T-helper 2 cell treated with Interferon-gamma antibody and Interleukin-4, amounts not matched to agents 5 μg/mL and 100 μg/mL, for 36 hours (primary cell): ENCODE data around the gene SMPDL3B.
A peak's percentile ranks its signal among the peaks of the same experiment; 100 is the strongest.
"Not testable (repeated sequence)": the region's sequence is repeated elsewhere in the genome, so short reads cannot be mapped to it uniquely, and the experiment has no call there.

Experiments used
- DNase-seq: peaks from one replicate; pipeline ENCODE4 v3.0.0; 2021; ENCODE audit warnings: low spot score
- H3K27ac Mint-ChIP-seq: one replicate; pipeline ENCODE4 v1.8.0; 2021; ENCODE audit warnings: mild to moderate bottlenecking, mixed read lengths
- H3K27me3 Mint-ChIP-seq: one replicate; pipeline ENCODE4 v1.8.0; 2021; ENCODE audit warnings: low read depth, mixed read lengths
- H3K36me3 Mint-ChIP-seq: one replicate; pipeline ENCODE4 v1.8.0; 2021; ENCODE audit warnings: low read depth, mixed read lengths
- H3K4me1 Mint-ChIP-seq: one replicate; pipeline ENCODE4 v1.8.0; 2021; ENCODE audit warnings: low read depth, mixed read lengths
- H3K4me3 Mint-ChIP-seq: one replicate; pipeline ENCODE4 v1.8.0; 2022; ENCODE audit warnings: mild to moderate bottlenecking, moderate library complexity, mixed read lengths
- H3K9me3 Mint-ChIP-seq: one replicate; pipeline ENCODE4 v1.8.0; 2021; ENCODE audit warnings: mixed read lengths

Gene SMPDL3B

GRCh38 chr1:27970401-27970800 lies 35.6 kb downstream of the SMPDL3B start:
- Mint-ChIP-seq H3K4me3 (no peak overlapping the region), H3K36me3 (peaks cover 28% of the 10 kb centered on the region), H3K27me3 (no peaks in the 10 kb centered on the region), H3K27ac (no peak overlapping the region), H3K9me3 (no peaks in the 10 kb centered on the region), H3K4me1 (peaks cover 22% of the 10 kb centered on the region)
- DNase-seq: no peak

DNA sequence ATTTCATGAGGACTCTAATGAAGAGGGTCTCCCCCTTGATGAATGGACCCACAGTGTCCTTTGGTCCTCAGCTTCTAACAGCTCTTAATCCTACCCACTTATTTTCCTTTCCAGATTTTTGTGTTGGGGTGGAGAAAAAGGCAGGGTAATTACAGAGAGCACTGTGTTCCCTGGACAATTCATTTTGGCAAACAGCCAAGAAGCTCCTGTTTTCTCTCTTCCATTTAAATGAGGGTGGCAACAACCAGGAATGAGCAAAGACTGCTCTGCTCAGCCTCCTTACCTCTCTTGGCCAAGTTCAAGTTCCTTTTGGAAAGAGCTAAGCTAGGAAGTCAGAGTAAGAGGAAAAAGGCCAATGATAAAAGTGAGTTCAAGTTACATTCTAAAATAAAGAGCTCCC lies 36.9 kb downstream of the SMPDL3B start:
- Mint-ChIP-seq H3K4me3 (no peak overlapping the region), H3K9me3 (no peaks in the 10 kb centered on the region), H3K27me3 (no peaks in the 10 kb centered on the region), H3K4me1 (peaks cover 22% of the 10 kb centered on the region), H3K36me3 (peaks cover 27% of the 10 kb centered on the region), H3K27ac (no peak overlapping the region)
- DNase-seq: no peak

GRCh38 chr1:27972141-27972540 lies 37.3 kb downstream of the SMPDL3B start:
- Mint-ChIP-seq H3K4me3 (no peak overlapping the region), H3K9me3 (no peaks in the 10 kb centered on the region), H3K36me3 (peaks cover 25% of the 10 kb centered on the region), H3K27ac (no peak overlapping the region), H3K4me1 (peaks cover 22% of the 10 kb centered on the region), H3K27me3 (no peaks in the 10 kb centered on the region)
- DNase-seq: no peak

DNA sequence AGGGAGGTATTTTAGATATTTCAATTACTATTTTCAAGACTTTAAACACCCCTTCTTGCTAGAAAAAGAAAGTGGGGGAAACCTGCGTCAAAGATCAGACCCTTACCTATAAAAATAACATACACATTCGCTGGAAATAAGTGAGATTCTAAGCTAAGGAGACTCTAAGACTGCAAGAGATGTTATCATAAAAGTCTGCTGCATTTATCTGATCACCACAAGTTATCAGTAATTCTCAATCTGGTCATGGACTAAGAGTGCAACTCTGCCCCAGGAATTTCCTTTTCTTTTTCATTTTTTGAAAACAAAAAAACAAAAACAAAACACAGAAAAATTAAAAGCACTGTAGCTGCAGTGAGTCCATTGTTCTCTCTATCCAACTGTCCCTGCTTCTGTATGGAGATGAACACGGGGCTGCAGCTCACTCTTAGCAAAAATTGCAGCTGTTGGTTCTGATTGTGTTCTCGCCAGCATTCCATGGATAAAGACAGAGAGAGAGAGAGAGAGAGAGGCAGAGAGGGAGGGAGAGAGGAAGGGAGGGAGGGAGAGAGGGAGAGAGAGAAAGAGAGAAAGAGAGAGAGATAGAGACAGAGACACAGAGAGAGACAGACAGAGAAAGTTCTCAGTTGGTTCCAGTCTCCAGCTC lies 39.1 kb downstream of the SMPDL3B start:
- peaks cover 19% of the 10 kb centered on the region for H3K4me1 Mint-ChIP-seq
- no peak for DNase-seq
- no peaks in the 10 kb centered on the region for H3K27me3 Mint-ChIP-seq
- H3K9me3 Mint-ChIP-seq: no peaks in the 10 kb centered on the region
- H3K4me3 Mint-ChIP-seq: no peak overlapping the region
- no peak overlapping the region for H3K27ac Mint-ChIP-seq
- peaks cover 17% of the 10 kb centered on the region for H3K36me3 Mint-ChIP-seq

DNA sequence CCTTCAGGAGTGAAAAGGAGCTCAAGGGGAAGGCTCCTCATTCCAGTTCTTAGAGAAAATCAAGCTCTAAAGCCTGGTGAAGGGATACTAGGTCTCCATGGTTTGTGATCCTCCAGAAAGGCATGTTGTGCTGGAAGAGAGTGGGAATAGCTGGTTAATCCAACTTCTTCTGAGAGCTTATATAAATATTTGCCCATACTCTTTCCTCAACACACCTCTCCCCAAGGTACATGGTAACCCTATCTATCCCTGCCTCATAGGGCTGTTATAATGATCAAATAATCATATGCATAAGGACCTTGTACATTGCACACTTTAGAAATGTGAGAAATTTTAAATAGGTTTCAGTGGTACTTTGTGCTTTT lies 39.6 kb downstream of the SMPDL3B start:
- no peaks in the 10 kb centered on the region for H3K9me3 Mint-ChIP-seq
- no peak overlapping the region for H3K4me3 Mint-ChIP-seq
- no peak for DNase-seq
- no peaks in the 10 kb centered on the region for H3K27me3 Mint-ChIP-seq
- no peak overlapping the region for H3K27ac Mint-ChIP-seq
- H3K36me3 Mint-ChIP-seq: peaks cover 16% of the 10 kb centered on the region
- peaks cover 18% of the 10 kb centered on the region for H3K4me1 Mint-ChIP-seq

GRCh38 chr1:27979151-27979858 lies 44.5 kb downstream of the SMPDL3B start:
- no peak for DNase-seq
- H3K4me1 Mint-ChIP-seq: peaks cover under 1% of the 10 kb centered on the region
- H3K27ac Mint-ChIP-seq: no peak overlapping the region
- no peaks in the 10 kb centered on the region for H3K9me3 Mint-ChIP-seq
- peaks cover 1% of the 10 kb centered on the region for H3K36me3 Mint-ChIP-seq
- H3K4me3 Mint-ChIP-seq: no peak overlapping the region
- H3K27me3 Mint-ChIP-seq: no peaks in the 10 kb centered on the region

- Mint-ChIP-seq H3K27ac (no peak overlapping the region), H3K9me3 (no peaks in the 10 kb centered on the region)
Observed at GRCh38 chr1:27979859-27980201, 45.0 kb downstream of the SMPDL3B start.

GRCh38 chr1:27980216-27980845 lies 45.5 kb downstream of the SMPDL3B start:
- Mint-ChIP-seq H3K36me3 (peaks cover 3% of the 10 kb centered on the region), H3K9me3 (no peaks in the 10 kb centered on the region), H3K4me1 (no peaks in the 10 kb centered on the region), H3K27me3 (no peaks in the 10 kb centered on the region), H3K4me3 (no peak overlapping the region), H3K27ac (no peak overlapping the region)
- no peak for DNase-seq

More at GRCh38 chr1:27979859-27980201, 45.0 kb downstream of the SMPDL3B start:
- Mint-ChIP-seq H3K36me3 (peaks cover 1% of the 10 kb centered on the region), H3K27me3 (no peaks in the 10 kb centered on the region), H3K4me3 (no peak overlapping the region), H3K4me1 (no peaks in the 10 kb centered on the region)
- no peak for DNase-seq

GRCh38 chr1:27981145-27981544 lies 46.3 kb downstream of the SMPDL3B start:
- H3K9me3 Mint-ChIP-seq: no peaks in the 10 kb centered on the region
- H3K27ac Mint-ChIP-seq: no peak overlapping the region
- no peak overlapping the region for H3K4me3 Mint-ChIP-seq
- H3K4me1 Mint-ChIP-seq: no peaks in the 10 kb centered on the region
- H3K36me3 Mint-ChIP-seq: peaks cover 6% of the 10 kb centered on the region
- no peak for DNase-seq
- no peaks in the 10 kb centered on the region for H3K27me3 Mint-ChIP-seq

- H3K9me3 Mint-ChIP-seq: no peaks in the 10 kb centered on the region
- no peaks in the 10 kb centered on the region for H3K27me3 Mint-ChIP-seq
- no peak overlapping the region for H3K4me3 Mint-ChIP-seq
- peak overlapping the region; percentile 28 for H3K27ac Mint-ChIP-seq
- peaks cover 32% of the 10 kb centered on the region for H3K4me1 Mint-ChIP-seq
- no peak for DNase-seq
- peaks cover 42% of the 10 kb centered on the region for H3K36me3 Mint-ChIP-seq
Observed at GRCh38 chr1:27990920-27991537, 56.2 kb downstream of the SMPDL3B start.

- Mint-ChIP-seq H3K4me3 (peak overlapping the region; percentile 29), H3K9me3 (no peaks in the 10 kb centered on the region), H3K27me3 (no peaks in the 10 kb centered on the region), H3K36me3 (peaks cover 50% of the 10 kb centered on the region), H3K4me1 (peaks cover 33% of the 10 kb centered on the region), H3K27ac (peak overlapping the region; percentile 73)
- peak; percentile 20 for DNase-seq
Observed at GRCh38 chr1:27992276-27992675, 57.5 kb downstream of the SMPDL3B start.

DNA sequence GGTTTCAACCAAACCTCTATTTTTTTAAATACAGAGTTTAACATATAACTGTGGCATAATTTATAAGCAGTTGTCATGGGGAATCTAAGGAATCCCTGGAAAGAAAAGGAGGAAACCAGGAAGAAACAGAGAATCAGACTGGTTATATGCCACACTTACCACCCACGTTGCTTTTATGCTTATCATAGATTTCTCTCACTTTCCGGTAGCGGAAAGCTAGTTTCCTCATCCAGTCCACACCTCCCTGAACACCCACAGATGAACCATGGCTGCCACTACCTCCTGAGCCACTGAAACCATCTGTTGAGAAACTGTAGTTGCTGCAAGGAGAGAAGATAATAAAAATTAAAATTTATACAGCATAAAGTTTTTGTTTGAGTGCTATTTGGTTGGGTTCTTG lies 58.4 kb downstream of the SMPDL3B start:
- H3K27ac Mint-ChIP-seq: peak overlapping the region; percentile 83
- no peak for DNase-seq

GRCh38 chr1:27994060-27994459 lies 59.3 kb downstream of the SMPDL3B start:
- peaks cover 51% of the 10 kb centered on the region for H3K36me3 Mint-ChIP-seq
- no peaks in the 10 kb centered on the region for H3K9me3 Mint-ChIP-seq
- no peak for DNase-seq
- H3K4me3 Mint-ChIP-seq: no peak overlapping the region
- H3K27ac Mint-ChIP-seq: no peak overlapping the region
- no peaks in the 10 kb centered on the region for H3K27me3 Mint-ChIP-seq
- H3K4me1 Mint-ChIP-seq: peaks cover 33% of the 10 kb centered on the region

More for the DNA sequence above, 58.4 kb downstream of the SMPDL3B start:
- Mint-ChIP-seq H3K36me3 (peaks cover 55% of the 10 kb centered on the region), H3K4me3 (no peak overlapping the region), H3K4me1 (peaks cover 33% of the 10 kb centered on the region), H3K9me3 (no peaks in the 10 kb centered on the region), H3K27me3 (no peaks in the 10 kb centered on the region)

- not testable (repeated sequence) for H3K4me3 Mint-ChIP-seq, H3K9me3 Mint-ChIP-seq, DNase-seq, H3K27ac Mint-ChIP-seq, H3K27me3 Mint-ChIP-seq
- Mint-ChIP-seq H3K4me1 (peaks cover 33% of the 10 kb centered on the region), H3K36me3 (peaks cover 51% of the 10 kb centered on the region)
Observed at GRCh38 chr1:27994526-27994925, 59.7 kb downstream of the SMPDL3B start.
